ENCODE data around the gene CDK18. TPM values are rescaled to one million over a fixed set of nuclear protein-coding genes. Genes with fewer than 3 reads are reported as not detected.

The CDK18 gene
- total and polyA plus RNA-seq, 10 of the 15 experiments (the other 5 are each of a cell fraction or from before 2014, with no cell fraction given): 0.13 to 4.4 (median 0.52) TPM; not detected in 2

- no peak for DNase-seq (ENCODE audit: low read depth, low spot score)
- ATAC-seq: no peak
- Histone ChIP-seq H3K36me3 (ENCODE audit: control insufficient read depth in 2 of 2, insufficient read depth in 2 of 2, low read length in 1 of 2) (no peaks in the 10 kb centered on the region), H3K4me2 (ENCODE audit: control insufficient read depth, insufficient read depth) (no peak overlapping the region), H3K9me3 (replicated peaks; ENCODE audit: control insufficient read depth, insufficient read depth, low read length) (no peaks in the 10 kb centered on the region), H4K20me1 (ENCODE audit: control insufficient read depth, insufficient read depth) (no peaks in the 10 kb centered on the region), H3K79me2 (ENCODE audit: control insufficient read depth, insufficient read depth, low read length) (no peaks in the 10 kb centered on the region), H3K4me1 (ENCODE audit: control insufficient read depth, insufficient read depth, low read length) (no peaks in the 10 kb centered on the region), H3K27ac (ENCODE audit: control insufficient read depth, insufficient read depth) (no peak overlapping the region), H3K27me3 (replicated peaks in 1 of 2; ENCODE audit: control insufficient read depth in 2 of 2, insufficient read depth in 2 of 2, low read length in 1 of 2) (peaks cover 1 to 2% of the 10 kb centered on the region in 2 experiments; a peak in 3 of 4 replicates), H2AFZ (ENCODE audit: control insufficient read depth, low read depth, low read length) (no peak overlapping the region), H3K4me3 (no peak overlapping the region), H3K9ac (ENCODE audit: control insufficient read depth, insufficient read depth, low read length) (no peak overlapping the region)
- WGBS (ENCODE audit: insufficient coverage, insufficient replicate concordance, low lambda C conversion rate, missing lambda C conversion rate): 45% methylated on average over 4 of the region's 4 CpGs
- no peak for TF ChIP-seq HDAC2 (IDR thresholded peaks at IDR 0.05)
- no peak for TF ChIP-seq KDM1A (IDR thresholded peaks at IDR 0.05; ENCODE audit: borderline replicate concordance)
- no peak for TF ChIP-seq CREM (IDR thresholded peaks at IDR 0.05; ENCODE audit: low read depth)
- TF ChIP-seq IKZF1 (conservative IDR thresholded peaks at IDR 0.05): no peak
- TF ChIP-seq ZNF622 (IDR thresholded peaks at IDR 0.05): no peak
- TF ChIP-seq SREBF1 (IDR thresholded peaks at IDR 0.05; ENCODE audit: low read length): no peak
- TF ChIP-seq PML (IDR thresholded peaks at IDR 0.05; ENCODE audit: low read length): no peak
- no peak for TF ChIP-seq IRF4 (IDR thresholded peaks at IDR 0.05; ENCODE audit: low read depth, low read length)
- no peak for TF ChIP-seq MXI1 (IDR thresholded peaks at IDR 0.05; ENCODE audit: low read depth, low read length)
- TF ChIP-seq JUND (IDR thresholded peaks at IDR 0.05; ENCODE audit: low read depth, low read length): no peak
- TF ChIP-seq CHD2 (IDR thresholded peaks at IDR 0.05; ENCODE audit: borderline replicate concordance, low read depth, low read length): no peak
- TF ChIP-seq JUNB (IDR thresholded peaks at IDR 0.05): no peak
- TF ChIP-seq CHD1 (IDR thresholded peaks at IDR 0.05; ENCODE audit: low read depth, low read length): no peak
- TF ChIP-seq PAX5 (IDR thresholded peaks at IDR 0.05; ENCODE audit: borderline replicate concordance, low read depth, low read length): no peak
- TF ChIP-seq SIN3A (IDR thresholded peaks at IDR 0.05; ENCODE audit: low read depth, low read length): no peak
- no peak for TF ChIP-seq SIX5 (IDR thresholded peaks at IDR 0.05; ENCODE audit: low read depth, low read length, severe bottlenecking)
- no peak for FAIRE-seq
- intact Hi-C loops (cut with micrococcal nuclease; ENCODE audit: unreplicated experiment): loop anchor here (1.0 to 10.0 kb wide), 6 partner anchors 36 to 250 kb away; no protein-coding TSS in a partner anchor
- POLR2A ChIA-PET: interaction anchor here (0.6 to 1.6 kb wide), 6 partner anchors 35 to 289 kb away, joined by 3 to 6 read pairs (median 4); no protein-coding TSS in a partner anchor
- RAD21 ChIA-PET (ENCODE audit: unreplicated experiment): interaction anchor here (0.5 to 6.7 kb wide), 38 partner anchors 9 to 262 kb away, joined by 3 to 342 read pairs (median 5); partner anchors contain the start of genes CDK18, ELK4 and NUAK2
- in situ Hi-C loops (cut with MboI): loop anchor here (5.0 kb wide), 3 partner anchors 37 to 128 kb away; no protein-coding TSS in a partner anchor
- no TSS peak for BruUV-seq (replicated peaks)
- CTCF ChIA-PET: interaction anchor here (0.6 to 31.6 kb wide), 64 partner anchors 8 to 255 kb away, joined by 3 to 891 read pairs (median 5); partner anchors contain the start of genes ELK4, KLHDC8A and LEMD1
- SMC1A ChIA-PET (ENCODE audit: uncharacterized antibody, unreplicated experiment): interaction anchor here (0.6 to 10.0 kb wide), 42 partner anchors 9 to 294 kb away, joined by 3 to 319 read pairs (median 6); partner anchors contain the start of gene ELK4
These were observed 20.3 kb downstream of the CDK18 start for GRCh38 chr1:205524794-205525101.

All from GM12878 (cell line).